Caco-2 (cell line): ENCODE results near the gene HERC2. TPM values are rescaled to one million over a fixed set of nuclear protein-coding genes. Genes with fewer than 3 reads are reported as not detected.

Experiments used
- BruUV-seq: library from RNA; stranded (reverse); fragments of 400-500 nt; replicated peaks from 2 replicates; lab custom pipeline; 2021; lab: Mats Ljungman, UMichigan
- CTCF ChIA-PET: fragments of 300-600 bp; sonication (Branson Sonifier 250); formaldehyde crosslinking; loops from one replicate; lab custom pipeline; 2022; ENCODE audit warnings: antibody characterized with exemption; lab: Charles Lee
- POLR2A ChIA-PET: fragments of 300-600 bp; sonication (Branson Sonifier 250); formaldehyde crosslinking; loops from one replicate; lab custom pipeline; 2022; ENCODE audit warnings: antibody characterized with exemption; lab: Charles Lee
- DNase-seq, 2 experiments: peaks; one replicate each; pipeline versions ENCODE4 v3.0.0 to v3.0.0-alpha.2; 2020 to 2022
- H3K27me3 ChIP-seq: replicated peaks from 2 replicates; pipeline ENCODE4 v1.6.0; 2011; ENCODE audit warnings: low read length; ENCODE audit not compliant: control insufficient read depth, insufficient read depth
- H3K36me3 ChIP-seq: 2 replicates; pipeline ENCODE4 v1.5.1; 2011; ENCODE audit warnings: low read length; ENCODE audit not compliant: control insufficient read depth, insufficient read depth
- H3K4me1 ChIP-seq: fragments of 250-450 bp; sonication (Bioruptor Pico); 2 replicates; pipeline ENCODE4 v1.5.1; 2020; ENCODE audit warnings: mild to moderate bottlenecking
- H3K4me3 ChIP-seq: 2 replicates; pipeline ENCODE4 v1.5.1; 2011; ENCODE audit warnings: low read depth, mild to moderate bottlenecking, control low read depth, low read length
- H3K9me3 ChIP-seq: fragments of 250-450 bp; sonication (Bioruptor Pico); 2 replicates; pipeline ENCODE4 v1.5.1; 2020; ENCODE audit warnings: mild to moderate bottlenecking, moderate library complexity
- H3K27ac Mint-ChIP-seq: one replicate; pipeline ENCODE4 v1.8.0; 2022; ENCODE audit warnings: mixed read lengths; ENCODE audit not compliant: unreplicated experiment
- H3K27me3 Mint-ChIP-seq: one replicate; pipeline ENCODE4 v1.8.0; 2022; ENCODE audit warnings: mixed read lengths; ENCODE audit not compliant: insufficient read depth, unreplicated experiment
- H3K36me3 Mint-ChIP-seq: one replicate; pipeline ENCODE4 v1.8.0; 2022; ENCODE audit warnings: mild to moderate bottlenecking, mixed read lengths; ENCODE audit not compliant: insufficient read depth, unreplicated experiment
- H3K4me1 Mint-ChIP-seq: one replicate; pipeline ENCODE4 v1.8.0; 2022; ENCODE audit warnings: low read depth, mixed read lengths; ENCODE audit not compliant: unreplicated experiment
- H3K4me3 Mint-ChIP-seq: one replicate; pipeline ENCODE4 v1.8.0; 2022; ENCODE audit warnings: mild to moderate bottlenecking, moderate library complexity, mixed read lengths; ENCODE audit not compliant: unreplicated experiment
- H3K9me3 Mint-ChIP-seq: one replicate; pipeline ENCODE4 v1.8.0; 2022; ENCODE audit warnings: mixed read lengths; ENCODE audit not compliant: unreplicated experiment
- intact Hi-C: fragments of 100-400 bp; cut with micrococcal nuclease; formaldehyde crosslinking; loops from one replicate; pipeline ENCODE4 v1.10.0; 2022; ENCODE audit not compliant: unreplicated experiment
- total RNA-seq: library from RNA; stranded (reverse); gene quantifications from 2 replicates; pipeline ENCODE4 v1.2.3, GENCODE V29; 2022
- TF ChIP-seq, protein P1 (sequence below), 2 experiments: fragments of 200-600 bp in 1 of 2; IDR thresholded peaks; 1 replicate in 1 of 2; 2 replicates in 1 of 2; pipeline versions ENCODE4 v1.5.1 to v1.8.0; 2011 to 2022; ENCODE audit warnings: antibody characterized with exemption in 1 of 2, control low read depth in 1 of 2, inconsistent platforms in 1 of 2, low read depth in 1 of 2, low read length in 1 of 2, mild to moderate bottlenecking in 1 of 2, moderate library complexity in 1 of 2; ENCODE audit not compliant: insufficient read depth in 1 of 2, severe bottlenecking in 1 of 2, unreplicated experiment in 1 of 2

The HERC2 gene
- total RNA-seq, 1 experiment from 2014 or later: 76.9 TPM

GRCh38 chr15:28120359-28120640, 201.7 kb downstream of the HERC2 start:
- intact Hi-C loops: no loop called here
- no peak overlapping the region for H3K27ac Mint-ChIP-seq

GRCh38 chr15:28118531-28118930, 203.4 kb downstream of the HERC2 start:
- no peaks in the 10 kb centered on the region for H3K9me3 Mint-ChIP-seq
- no TSS peak for BruUV-seq
- peaks cover 2% of the 10 kb centered on the region for H3K36me3 ChIP-seq

More at GRCh38 chr15:28120359-28120640, 201.7 kb downstream of the HERC2 start:
- peaks cover 52% of the 10 kb centered on the region for H3K36me3 Mint-ChIP-seq
- no peaks in the 10 kb centered on the region for H3K9me3 ChIP-seq
- peaks cover 8% of the 10 kb centered on the region for H3K4me1 Mint-ChIP-seq
- TF ChIP-seq, protein P1, sequence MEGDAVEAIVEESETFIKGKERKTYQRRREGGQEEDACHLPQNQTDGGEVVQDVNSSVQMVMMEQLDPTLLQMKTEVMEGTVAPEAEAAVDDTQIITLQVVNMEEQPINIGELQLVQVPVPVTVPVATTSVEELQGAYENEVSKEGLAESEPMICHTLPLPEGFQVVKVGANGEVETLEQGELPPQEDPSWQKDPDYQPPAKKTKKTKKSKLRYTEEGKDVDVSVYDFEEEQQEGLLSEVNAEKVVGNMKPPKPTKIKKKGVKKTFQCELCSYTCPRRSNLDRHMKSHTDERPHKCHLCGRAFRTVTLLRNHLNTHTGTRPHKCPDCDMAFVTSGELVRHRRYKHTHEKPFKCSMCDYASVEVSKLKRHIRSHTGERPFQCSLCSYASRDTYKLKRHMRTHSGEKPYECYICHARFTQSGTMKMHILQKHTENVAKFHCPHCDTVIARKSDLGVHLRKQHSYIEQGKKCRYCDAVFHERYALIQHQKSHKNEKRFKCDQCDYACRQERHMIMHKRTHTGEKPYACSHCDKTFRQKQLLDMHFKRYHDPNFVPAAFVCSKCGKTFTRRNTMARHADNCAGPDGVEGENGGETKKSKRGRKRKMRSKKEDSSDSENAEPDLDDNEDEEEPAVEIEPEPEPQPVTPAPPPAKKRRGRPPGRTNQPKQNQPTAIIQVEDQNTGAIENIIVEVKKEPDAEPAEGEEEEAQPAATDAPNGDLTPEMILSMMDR (IDR thresholded peaks at IDR 0.05; ENCODE audit: insufficient read depth in 1 of 2, low read depth in 1 of 2, low read length in 1 of 2, severe bottlenecking in 1 of 2, unreplicated experiment in 1 of 2): no peak
- POLR2A ChIA-PET: no interaction called here
- no peak overlapping the region for H3K4me3 ChIP-seq
- no peaks in the 10 kb centered on the region for H3K27me3 Mint-ChIP-seq
- CTCF ChIA-PET: no interaction called here
- peaks cover 2% of the 10 kb centered on the region for H3K36me3 ChIP-seq
- no TSS peak for BruUV-seq
- no peaks in the 10 kb centered on the region for H3K27me3 ChIP-seq
- no peaks in the 10 kb centered on the region for H3K9me3 Mint-ChIP-seq
- no peak for DNase-seq
- no peak overlapping the region for H3K4me3 Mint-ChIP-seq
- no peaks in the 10 kb centered on the region for H3K4me1 ChIP-seq

GRCh38 chr15:28118083-28118482, 203.9 kb downstream of the HERC2 start:
- ChIA-PET CTCF (interaction anchor here (0.7 kb wide), 1 partner anchor 19 kb away, joined by 3 read pairs; the partner anchor contains the start of gene OCA2), POLR2A (no interaction called here)
- no peak overlapping the region for H3K4me3 Mint-ChIP-seq
- no peaks in the 10 kb centered on the region for H3K4me1 ChIP-seq
- H3K27ac Mint-ChIP-seq: no peak overlapping the region
- no peaks in the 10 kb centered on the region for H3K27me3 Mint-ChIP-seq
- intact Hi-C loops: no loop called here
- H3K36me3 ChIP-seq: peaks cover 2% of the 10 kb centered on the region
- no peaks in the 10 kb centered on the region for H3K9me3 Mint-ChIP-seq
- H3K36me3 Mint-ChIP-seq: peaks cover 57% of the 10 kb centered on the region
- BruUV-seq: no TSS peak
- DNase-seq: no peak
- no peak overlapping the region for H3K4me3 ChIP-seq
- no peaks in the 10 kb centered on the region for H3K9me3 ChIP-seq
- peaks cover under 1% of the 10 kb centered on the region for H3K4me1 Mint-ChIP-seq
- TF ChIP-seq, protein P1 (IDR thresholded peaks at IDR 0.05; ENCODE audit: insufficient read depth in 1 of 2, low read depth in 1 of 2, low read length in 1 of 2, severe bottlenecking in 1 of 2, unreplicated experiment in 1 of 2): no peak
- H3K27me3 ChIP-seq: no peaks in the 10 kb centered on the region

More at GRCh38 chr15:28118531-28118930, 203.4 kb downstream of the HERC2 start:
- Mint-ChIP-seq H3K27ac (no peak overlapping the region), H3K27me3 (no peaks in the 10 kb centered on the region), H3K4me3 (no peak overlapping the region), H3K36me3 (peaks cover 58% of the 10 kb centered on the region), H3K4me1 (peaks cover 5% of the 10 kb centered on the region)
- H3K9me3 ChIP-seq: no peaks in the 10 kb centered on the region
- intact Hi-C loops: no loop called here
- H3K27me3 ChIP-seq: no peaks in the 10 kb centered on the region
- ChIA-PET CTCF (no interaction called here), POLR2A (no interaction called here)
- DNase-seq: no peak
- no peak overlapping the region for H3K4me3 ChIP-seq
- TF ChIP-seq, protein P1 (IDR thresholded peaks at IDR 0.05; ENCODE audit: insufficient read depth in 1 of 2, low read depth in 1 of 2, low read length in 1 of 2, severe bottlenecking in 1 of 2, unreplicated experiment in 1 of 2): no peak
- H3K4me1 ChIP-seq: no peaks in the 10 kb centered on the region
